Rectal smooth muscle tissue (tissue), 1 donor: ENCODE data around the gene CERS4.
"Not testable (repeated sequence)": the region's sequence is repeated elsewhere in the genome, so short reads cannot be mapped to it uniquely, and the experiment has no call there.

Experiments used
- H3K27ac ChIP-seq: one replicate; pipeline ENCODE4 v1.7.0; 2013; ENCODE audit warnings: low read depth, low read length, inconsistent platforms
- H3K27me3 ChIP-seq: one replicate; pipeline ENCODE4 v1.7.0; 2013; ENCODE audit warnings: low read length; ENCODE audit not compliant: control insufficient read depth, insufficient read depth
- H3K36me3 ChIP-seq: one replicate; pipeline ENCODE4 v1.7.0; 2013; ENCODE audit warnings: low read length; ENCODE audit not compliant: control insufficient read depth, insufficient read depth
- H3K4me1 ChIP-seq: one replicate; pipeline ENCODE4 v1.7.0; 2013; ENCODE audit warnings: low read length; ENCODE audit not compliant: control insufficient read depth, insufficient read depth
- H3K4me3 ChIP-seq: one replicate; pipeline ENCODE4 v1.7.0; 2013; ENCODE audit warnings: low read length
- H3K9ac ChIP-seq: one replicate; pipeline ENCODE4 v1.7.0; 2013; ENCODE audit warnings: low read length

The CERS4 gene

DNA sequence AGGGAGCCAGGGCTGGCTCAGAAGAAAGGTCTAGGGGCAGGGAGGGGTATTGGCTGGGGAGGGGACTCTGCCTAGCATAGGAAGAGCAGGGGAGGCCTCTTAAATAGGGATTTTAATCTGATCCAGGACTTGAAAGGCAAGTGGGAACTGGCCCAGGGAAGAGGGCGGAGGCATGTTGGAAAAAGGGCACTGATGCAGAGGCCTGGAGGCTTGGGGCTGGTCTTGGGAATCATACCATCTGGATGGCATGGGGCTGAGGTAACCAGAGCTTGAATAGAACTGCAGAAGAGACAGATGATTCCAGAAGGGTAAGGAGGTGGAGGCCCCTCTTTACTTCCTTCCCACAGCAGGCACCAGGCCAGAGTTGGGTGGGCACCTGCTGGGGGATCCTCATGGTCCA is 29.1 kb downstream of the CERS4 start:
- Histone ChIP-seq H3K9ac (no peak overlapping the region), H3K4me1 (peaks cover 10% of the 10 kb centered on the region), H3K4me3 (no peak overlapping the region), H3K27ac (no peak overlapping the region), H3K36me3 (no peaks in the 10 kb centered on the region), H3K27me3 (no peaks in the 10 kb centered on the region)

DNA sequence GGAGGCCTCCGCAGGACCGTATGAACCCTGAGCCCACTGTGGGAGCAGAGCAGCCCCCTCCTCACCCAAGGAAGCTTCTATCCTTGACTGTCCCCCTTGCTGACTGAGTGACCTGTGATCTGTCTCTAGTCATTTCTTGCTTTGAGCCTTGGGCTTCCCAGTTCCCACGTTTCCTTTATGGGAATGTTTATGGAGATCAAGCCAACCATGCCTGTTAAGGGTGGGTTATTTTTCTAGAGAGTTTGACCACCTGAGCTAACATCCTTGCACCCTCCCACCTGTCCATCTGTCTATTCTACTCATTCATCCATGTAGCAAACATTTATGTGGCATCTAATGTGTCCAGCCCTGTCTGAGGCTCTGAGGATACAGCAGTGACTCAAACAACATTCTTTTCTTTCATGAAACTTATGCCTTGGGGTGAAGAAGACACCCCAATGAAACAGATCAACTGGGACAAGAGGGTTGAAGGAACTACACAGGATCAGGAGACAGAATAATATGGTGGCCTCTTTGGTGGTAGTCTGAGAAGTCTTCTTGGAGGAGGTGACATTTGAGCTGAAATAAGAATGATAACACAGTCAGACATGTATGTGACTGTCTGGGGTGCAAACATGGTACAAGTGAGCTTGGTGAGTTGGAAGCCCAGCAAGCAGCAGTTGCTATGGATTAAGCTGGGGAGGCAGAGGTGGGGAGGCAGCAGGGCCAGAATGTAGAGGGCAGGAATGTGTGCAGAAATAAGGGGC is 30.5 kb downstream of the CERS4 start:
- Histone ChIP-seq H3K9ac (no peak overlapping the region), H3K27me3 (no peaks in the 10 kb centered on the region), H3K4me3 (peak overlapping the region; percentile 46), H3K36me3 (no peaks in the 10 kb centered on the region), H3K27ac (peak overlapping the region; percentile 37), H3K4me1 (peaks cover 10% of the 10 kb centered on the region)

DNA sequence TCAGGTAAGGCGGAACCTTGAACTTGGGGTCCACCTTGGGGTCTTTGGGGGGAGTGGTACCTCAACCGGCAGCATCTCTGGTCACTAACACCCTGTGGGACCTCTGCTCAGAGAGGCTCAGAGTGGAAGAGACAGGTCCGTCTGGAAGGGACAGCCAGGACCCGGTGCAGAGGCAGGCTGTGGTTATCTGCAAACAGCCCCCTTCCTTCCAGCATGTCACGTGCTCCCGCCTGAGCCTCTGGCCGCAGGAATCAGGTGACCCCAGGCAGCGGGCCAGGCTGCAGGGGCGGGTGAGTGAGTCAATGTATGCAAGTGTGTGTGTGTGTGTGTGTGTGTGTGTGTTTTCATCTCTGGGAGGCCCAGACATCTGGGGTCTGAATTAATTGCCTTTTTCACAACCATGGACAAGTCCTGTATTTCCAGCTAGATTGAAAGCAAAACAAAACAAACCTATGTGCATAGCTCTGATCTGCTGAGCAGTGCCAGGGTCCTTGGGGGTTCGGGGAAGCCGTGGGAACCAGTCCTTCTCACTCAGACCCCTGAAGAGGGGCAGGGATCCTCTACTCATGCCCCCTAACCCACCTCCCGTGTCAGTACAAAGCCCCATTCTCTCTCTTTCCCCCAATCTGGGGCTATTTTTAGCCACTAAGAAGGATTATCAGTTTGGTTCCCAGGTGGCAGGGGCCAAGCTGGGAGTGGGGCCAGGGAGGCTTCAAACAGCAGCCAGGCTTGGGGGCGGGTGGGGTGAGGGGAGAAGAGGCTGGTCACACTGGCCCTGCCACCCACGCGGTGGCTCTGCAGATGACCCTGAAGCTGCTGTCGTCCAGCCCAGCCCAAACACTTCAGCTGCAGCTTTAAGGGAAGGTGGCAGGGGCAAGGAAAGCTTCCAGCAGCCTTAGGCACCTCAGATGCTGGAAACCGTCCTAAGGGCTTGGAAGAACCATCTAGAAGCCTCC is 31.4 kb downstream of the CERS4 start:
- no peak overlapping the region for H3K9ac ChIP-seq
- H3K4me1 ChIP-seq, result peaks cover 10% of the 10 kb centered on the region
- peak overlapping the region; percentile 37 for H3K27ac ChIP-seq
- no peaks in the 10 kb centered on the region for H3K27me3 ChIP-seq
- peak overlapping the region; percentile 46 for H3K4me3 ChIP-seq
- H3K36me3 ChIP-seq, result no peaks in the 10 kb centered on the region

DNA sequence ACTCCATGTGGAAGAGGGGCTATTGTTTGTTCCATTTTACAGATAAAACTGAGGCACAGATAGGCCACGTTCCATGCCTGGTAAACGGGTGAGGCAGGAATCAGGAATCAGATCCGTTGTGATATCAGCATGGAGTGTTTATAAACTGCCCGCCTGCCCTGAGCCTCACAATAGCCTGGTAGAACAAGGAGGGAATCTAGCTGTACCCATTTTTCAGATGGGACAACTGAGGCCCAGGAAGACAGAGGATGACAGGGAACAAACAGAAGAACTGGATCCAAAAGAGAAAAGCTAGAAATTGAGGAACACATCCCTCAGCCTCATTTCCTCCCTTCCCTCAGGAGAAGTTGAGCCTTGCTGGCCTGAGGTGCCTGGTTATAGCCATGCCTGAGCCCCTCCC is 32.5 kb downstream of the CERS4 start:
- Histone ChIP-seq H3K27ac (no peak overlapping the region), H3K36me3 (no peaks in the 10 kb centered on the region), H3K4me3 (no peak overlapping the region), H3K27me3 (no peaks in the 10 kb centered on the region), H3K9ac (no peak overlapping the region), H3K4me1 (peaks cover 10% of the 10 kb centered on the region)

DNA sequence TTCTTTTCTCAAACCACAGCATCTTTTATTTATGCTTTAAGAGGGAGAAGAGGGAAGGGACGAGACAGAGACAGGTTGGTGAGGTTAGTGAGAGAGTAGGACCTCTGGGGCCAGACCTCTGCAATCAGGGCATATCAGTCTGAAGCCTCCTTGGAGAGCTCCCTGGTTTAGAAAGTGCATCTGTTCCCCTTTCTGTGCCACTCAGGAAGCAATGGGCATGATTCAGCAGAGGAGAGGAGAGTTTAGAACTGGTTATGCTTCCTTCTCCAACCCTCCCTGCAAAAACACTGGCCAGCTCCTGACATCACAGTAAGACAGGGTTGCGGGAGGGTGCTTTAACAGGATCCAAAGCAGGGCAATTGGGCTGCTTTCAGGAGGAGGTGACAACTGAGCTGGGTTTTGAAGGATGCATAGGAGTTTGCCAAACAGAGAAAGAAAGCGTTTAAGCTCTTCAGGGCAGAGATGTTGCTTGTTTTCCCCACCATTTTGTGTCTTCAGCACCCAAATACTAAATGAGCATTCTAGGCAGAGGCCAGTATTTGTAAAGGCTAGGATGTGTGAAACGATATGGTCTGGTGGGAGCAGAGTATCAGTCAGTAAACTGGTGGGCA is 33.1 kb downstream of the CERS4 start:
- H3K36me3 ChIP-seq, result no peaks in the 10 kb centered on the region
- H3K27me3 ChIP-seq, result no peaks in the 10 kb centered on the region
- H3K4me1 ChIP-seq, result peaks cover 10% of the 10 kb centered on the region
- H3K27ac ChIP-seq, result no peak overlapping the region
- H3K4me3 ChIP-seq, result no peak overlapping the region
- H3K9ac ChIP-seq, result no peak overlapping the region

DNA sequence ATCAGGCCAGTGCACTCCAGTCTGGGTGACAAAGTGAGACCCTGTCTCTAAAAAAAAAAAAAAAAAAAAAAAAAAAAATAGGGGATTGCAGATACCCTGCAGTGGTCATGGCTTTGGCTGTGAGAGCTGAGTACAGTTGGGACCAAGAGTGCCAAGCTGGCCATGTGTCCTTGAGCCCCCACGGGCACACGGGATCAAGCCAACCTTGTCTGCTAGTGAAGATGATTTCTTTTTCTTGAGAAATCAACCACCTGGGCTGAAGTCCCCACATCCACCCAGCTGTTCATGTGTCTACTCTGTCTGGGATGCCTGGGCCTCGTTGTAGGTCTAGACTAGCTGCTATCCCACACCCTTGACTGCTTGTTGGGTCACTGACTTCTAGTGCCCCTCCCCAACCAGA is 34.0 kb downstream of the CERS4 start:
- no peak overlapping the region for H3K4me3 ChIP-seq
- no peak overlapping the region for H3K27ac ChIP-seq
- no peak overlapping the region for H3K9ac ChIP-seq
- H3K36me3 ChIP-seq, result no peaks in the 10 kb centered on the region
- no peaks in the 10 kb centered on the region for H3K27me3 ChIP-seq
- peaks cover 10% of the 10 kb centered on the region for H3K4me1 ChIP-seq

DNA sequence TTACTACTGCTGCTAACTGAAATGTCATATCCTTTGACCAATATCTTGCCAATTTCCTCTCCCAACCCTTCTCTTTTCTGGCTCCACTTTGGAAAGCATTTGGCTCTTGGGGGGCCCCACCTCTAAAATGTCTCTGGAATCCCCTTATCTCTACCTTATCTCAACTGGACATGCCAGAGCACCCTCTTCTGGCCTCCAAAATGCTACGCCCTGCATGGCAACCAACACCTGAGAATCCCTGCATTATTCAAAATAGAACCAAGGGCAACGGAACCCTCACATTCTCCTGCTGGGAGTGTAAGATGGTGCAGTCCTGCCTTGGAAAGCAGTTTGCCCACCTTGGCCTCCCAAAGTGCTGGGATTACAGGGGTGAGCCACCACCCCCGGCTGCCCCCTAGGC is 35.3 kb downstream of the CERS4 start:
- no peak overlapping the region for H3K4me3 ChIP-seq
- H3K4me1 ChIP-seq, result peaks cover 10% of the 10 kb centered on the region
- no peaks in the 10 kb centered on the region for H3K36me3 ChIP-seq
- H3K27ac ChIP-seq, result no peak overlapping the region
- no peaks in the 10 kb centered on the region for H3K27me3 ChIP-seq
- no peak overlapping the region for H3K9ac ChIP-seq

DNA sequence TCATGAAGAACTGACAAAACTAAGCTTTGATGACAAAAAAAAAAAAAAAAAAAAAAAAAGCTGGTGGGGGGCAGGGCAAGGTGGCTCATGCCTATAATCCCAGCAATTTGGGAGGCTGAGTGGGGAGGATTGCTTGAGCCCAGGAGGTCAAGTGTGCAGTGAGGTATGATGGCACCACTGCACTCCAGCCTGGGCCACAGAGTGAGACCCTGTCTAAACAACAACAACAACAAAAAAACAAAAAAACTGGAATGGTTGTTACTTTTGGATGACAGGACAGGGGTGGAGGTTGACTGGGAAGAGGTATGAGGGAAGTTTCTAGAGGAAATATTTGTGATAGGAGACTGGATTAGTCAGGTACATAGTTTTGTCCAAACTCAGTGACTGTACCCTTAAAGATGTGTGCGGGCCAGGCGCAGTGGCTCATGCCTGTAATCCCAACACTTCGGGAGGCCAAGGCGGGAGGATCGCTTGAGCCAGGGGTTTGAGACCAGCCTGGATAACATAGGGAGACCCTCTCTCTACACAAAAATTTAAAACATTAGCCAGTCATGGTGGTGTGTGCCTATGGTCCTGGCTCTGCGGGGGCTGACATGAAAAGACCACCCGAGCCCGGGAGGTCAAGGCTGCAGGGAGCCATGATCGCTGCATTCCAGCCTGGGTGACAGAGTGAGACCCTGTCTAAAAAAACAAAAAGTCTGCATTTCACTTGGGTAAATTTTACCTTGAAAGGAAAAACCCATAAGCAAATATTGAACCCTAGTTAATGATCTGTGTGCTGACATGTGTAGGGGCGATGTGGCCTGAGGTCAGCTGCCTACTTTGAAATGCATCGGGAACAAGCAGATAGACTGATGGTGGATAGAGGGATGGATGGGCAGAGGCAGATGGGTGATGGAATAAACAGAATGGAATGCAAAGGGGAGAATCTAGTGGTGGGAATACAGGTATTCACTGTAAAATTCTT is 37.0 kb downstream of the CERS4 start:
- Histone ChIP-seq H3K4me1 (peaks cover 4% of the 10 kb centered on the region), H3K27ac (no peak overlapping the region), H3K4me3 (no peak overlapping the region), H3K36me3 (no peaks in the 10 kb centered on the region), H3K27me3 (no peaks in the 10 kb centered on the region), H3K9ac (no peak overlapping the region)

DNA sequence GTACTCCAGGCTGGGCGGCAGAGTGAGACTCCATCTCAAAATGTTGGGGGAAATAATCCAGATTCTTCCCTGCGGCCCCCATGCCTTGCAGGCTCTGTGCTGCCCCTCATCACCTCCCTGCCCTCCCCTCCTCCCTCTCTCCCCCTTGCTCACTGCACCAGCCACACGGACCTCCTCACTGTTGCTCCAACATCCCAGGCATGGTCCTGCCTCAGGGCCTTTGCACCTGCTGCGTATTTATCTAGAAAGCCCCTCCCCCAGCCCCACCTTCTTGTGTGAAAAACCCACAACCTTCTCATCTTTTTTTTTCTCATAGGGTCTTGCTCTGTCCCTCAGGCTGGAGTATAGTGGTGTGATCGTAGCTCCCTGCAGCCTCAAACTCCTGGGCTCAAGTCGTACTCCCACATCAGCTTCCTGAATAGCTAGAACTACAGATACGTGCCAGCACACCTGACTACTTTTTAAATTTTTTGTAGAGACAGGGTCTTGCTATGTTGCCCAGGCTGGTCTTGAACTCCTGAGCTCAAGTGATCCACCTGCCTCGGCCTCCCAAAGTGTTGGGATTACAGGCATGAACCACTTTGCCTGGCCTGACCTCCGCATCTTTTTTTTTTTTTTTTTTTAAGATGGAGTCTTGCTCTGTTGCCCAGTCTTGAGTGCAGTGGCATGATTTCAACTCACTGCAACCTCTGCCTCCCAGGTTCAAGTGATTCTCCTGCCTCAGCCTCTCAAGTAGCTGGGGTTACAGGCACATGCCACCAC is 38.1 kb downstream of the CERS4 start:
- H3K36me3 ChIP-seq, H3K27me3 ChIP-seq, H3K27ac ChIP-seq, H3K4me1 ChIP-seq, H3K4me3 ChIP-seq, H3K9ac ChIP-seq: not testable (repeated sequence)

DNA sequence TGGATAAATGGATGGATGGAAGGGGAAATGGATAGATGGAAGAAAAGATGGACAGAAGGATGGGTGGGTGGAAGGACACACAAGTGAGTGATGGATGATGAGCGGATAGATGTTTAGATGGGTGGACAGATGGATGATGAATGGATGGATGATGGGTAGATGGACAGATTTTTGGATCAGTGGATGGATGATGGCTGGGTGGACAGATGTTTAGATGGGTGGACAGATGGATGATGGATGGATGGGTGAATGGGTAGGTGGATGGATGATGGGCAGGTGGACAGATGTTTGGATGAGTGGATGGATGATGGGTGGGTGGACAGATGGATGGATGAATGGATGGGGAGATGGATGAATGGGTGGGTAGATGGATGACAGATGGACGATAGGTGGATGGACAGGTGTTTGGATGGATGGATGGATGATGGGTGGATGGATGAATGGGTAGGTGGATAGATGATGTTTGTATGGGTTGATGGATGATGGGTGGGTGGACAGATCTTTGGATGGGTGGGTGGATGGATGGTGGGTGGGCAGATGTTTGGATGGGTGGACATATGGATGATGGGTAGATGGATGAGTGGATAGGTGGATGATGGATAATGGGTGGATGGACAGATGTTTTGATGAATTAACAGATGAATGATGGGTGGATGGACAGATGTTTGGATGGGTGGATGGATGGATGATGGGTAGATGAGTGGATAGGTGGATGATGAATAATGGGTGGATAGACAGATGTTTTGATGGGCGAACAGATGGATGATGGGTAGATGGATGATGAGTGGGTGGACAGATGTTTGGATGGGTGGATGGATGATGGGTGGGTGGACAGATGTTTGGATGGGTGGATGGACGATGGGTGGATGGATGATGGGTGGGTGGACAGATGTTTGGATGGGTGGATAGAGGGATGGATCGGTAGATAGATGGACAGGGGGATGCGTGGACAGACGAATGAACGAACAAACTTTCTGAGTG is 39.5 kb downstream of the CERS4 start:
- no peak overlapping the region for H3K4me3 ChIP-seq
- no peak overlapping the region for H3K27ac ChIP-seq
- H3K27me3 ChIP-seq, result no peaks in the 10 kb centered on the region
- H3K9ac ChIP-seq, result no peak overlapping the region
- peaks cover 8% of the 10 kb centered on the region for H3K4me1 ChIP-seq
- no peaks in the 10 kb centered on the region for H3K36me3 ChIP-seq
